GM03348 (cell line): Measurements from ENCODE around the gene CSTB.

Source experiments
- DNase-seq: peaks from one replicate; pipeline ENCODE4 v3.0.0; 2012; ENCODE audit warnings: low spot score

Gene CSTB

DNA sequence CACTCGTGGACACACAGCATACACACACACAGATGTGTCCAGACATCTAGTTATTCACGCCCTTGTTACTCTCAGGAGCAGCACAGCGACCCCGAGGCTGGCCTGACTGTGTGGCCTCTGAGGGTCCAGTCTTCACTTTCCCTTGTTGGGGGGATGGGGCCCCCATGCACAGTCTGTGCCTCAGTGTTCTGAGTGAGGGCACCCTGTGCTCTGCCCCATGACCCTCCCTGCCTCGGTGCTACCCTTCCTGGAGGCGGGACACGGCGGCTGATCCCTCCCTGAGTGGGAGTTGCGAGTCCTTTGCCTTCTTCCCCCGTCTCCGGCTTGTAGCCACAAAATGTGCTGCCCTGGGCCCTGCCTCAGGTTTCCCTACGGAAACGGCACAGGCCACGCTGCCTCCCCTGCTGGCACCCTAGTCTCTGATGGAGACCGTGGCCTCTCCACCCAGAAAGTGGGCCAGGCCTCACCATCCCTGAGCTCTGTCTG is 8.6 kb downstream of the CSTB start:
- no peak for DNase-seq

DNA sequence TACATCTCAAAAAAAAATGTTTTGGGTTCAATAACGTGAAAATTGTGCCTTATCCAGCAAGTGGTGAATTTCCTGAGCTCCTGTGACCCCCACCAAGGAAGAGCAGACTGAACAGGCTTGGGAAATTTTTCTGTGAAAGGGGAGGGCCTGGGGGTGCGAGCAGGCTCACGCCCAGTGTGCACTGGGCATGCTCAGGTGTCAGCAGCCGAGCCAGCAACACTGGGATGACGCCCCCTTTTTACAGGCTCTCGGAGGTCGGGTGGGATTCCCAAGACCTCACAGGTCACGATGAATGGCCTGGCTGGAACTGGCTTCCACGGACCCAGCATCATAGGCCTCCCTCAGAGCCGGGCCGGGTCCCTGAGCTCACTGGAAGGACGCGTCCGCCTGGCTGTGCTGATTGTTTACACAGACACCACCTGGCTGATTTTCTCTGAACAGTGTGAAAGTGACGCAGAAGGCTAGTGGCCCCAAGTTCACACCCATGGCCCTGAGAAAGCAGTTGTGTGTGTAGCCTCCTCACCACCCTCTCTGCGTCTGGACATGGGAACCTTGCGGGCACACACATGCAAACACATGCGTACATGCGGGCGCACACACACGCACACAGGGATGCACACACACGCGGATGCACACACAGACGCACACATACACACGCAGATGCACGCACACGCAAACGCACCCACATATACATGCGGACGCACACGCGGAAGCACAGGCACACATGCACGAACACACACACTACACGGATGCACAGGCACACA is 9.2 kb downstream of the CSTB start:
- no peak for DNase-seq

DNA sequence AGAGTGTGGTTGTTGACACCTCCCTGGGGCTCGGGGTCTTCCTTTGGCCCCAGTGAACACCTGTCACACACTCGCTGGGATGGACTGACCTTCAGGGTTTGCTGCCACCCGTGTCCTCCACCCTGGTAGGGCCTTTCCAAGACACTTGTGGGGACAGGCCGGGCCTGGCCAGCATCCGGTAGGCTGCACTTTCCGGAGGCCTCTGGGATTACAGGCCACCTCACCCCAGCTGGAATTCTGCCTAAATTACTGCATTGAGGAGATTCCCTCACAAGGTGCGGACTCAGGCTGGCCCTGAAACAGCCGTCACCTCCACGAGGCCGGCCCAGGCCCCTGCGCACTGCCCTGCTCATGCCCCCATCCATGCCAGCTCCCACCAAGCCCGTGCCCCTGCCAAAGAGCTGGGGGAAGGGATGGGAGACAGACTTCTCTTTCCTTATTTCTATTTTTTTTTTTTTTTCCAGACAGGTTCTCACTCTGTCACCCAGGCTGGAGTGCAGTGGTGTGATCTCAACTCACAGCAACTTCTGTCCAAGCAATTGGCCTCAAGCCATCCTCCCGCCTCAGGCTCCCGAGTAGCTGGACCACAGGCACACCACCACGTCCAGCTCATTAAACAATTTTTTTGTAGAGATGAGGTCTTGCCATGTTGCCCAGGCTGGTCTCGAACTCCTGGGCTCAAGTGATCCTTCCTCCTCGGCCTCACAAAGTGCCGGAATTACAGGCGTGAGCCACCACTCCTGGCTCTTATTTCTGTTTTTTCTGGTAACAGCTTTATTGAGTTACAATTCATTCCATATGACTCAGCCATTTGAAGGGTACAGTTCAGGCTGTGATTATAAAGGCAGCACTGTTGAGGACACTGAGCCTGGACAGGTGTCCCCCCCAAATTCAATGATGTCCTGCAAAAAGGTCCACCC is 11.3 kb downstream of the CSTB start:
- DNase-seq = no peak

DNA sequence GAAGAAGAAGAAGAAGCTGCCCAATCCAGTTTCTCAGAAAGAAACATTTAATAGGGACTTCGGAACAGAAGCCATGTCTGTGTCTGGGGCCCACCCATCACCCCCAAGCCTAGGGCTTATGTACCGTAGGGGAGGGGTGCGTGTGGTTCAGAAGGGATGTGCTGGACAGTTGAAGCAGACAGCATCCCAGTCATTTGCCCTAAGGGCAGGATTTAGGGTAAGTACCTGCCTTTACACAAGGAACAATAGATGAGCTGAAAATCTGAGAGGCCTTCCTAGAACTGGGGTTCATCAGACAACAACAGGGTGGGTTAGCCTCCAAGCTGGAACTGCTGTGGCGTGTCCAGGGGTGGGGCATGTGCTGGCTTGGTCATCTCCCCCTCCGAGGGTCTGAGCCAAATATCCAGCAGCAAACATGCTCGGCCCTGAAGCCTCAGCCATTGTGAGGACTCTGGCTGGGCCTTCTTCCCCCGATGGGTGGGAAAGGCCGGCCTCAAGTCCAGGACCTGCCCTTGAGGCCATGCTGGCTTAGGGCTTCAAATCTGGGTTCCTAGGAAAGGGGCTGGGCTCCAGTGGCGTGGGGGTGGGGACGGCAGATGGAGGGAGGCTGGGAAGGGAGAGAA is 12.1 kb downstream of the CSTB start:
- no peak for DNase-seq

DNA sequence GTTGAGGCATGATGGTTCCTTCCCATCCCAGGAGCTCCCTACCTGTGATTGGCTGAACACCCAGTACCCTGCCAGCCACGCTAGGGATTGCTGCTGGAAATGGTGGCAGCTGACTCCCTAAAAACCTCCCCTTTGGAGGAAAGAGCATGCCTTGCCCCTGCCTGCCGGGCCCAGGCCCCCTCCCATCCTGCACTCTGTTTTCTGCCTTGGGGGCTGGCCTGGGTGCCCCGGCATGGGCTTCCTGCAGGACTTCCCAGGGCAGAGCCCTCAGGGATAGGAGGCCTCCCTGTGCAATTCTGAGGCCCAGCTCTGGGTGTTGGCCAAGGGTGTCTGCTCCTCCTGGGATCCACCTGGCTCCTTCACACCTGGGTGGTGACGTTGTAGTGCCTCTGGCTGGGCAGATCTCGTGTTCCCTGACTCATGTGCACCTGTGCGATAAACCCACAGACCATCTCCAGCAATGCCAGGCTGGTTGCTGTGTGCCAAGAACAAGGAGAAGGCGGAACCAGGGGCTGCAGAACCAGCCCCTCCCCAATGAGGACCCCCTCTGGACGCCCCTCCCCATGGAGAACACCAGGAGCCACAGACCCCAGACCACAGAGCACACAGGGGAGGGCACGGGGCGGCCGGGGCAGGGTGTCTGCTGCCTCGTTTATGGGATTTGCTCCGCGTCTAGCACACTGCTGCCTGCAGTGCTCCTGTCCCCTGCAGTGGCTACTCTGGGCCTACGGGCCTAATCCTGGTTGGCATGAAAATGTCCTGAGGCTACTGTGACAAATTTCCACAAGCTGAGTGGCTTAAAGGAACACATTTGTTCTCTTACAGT is 13.6 kb downstream of the CSTB start:
- DNase-seq = no peak

DNA sequence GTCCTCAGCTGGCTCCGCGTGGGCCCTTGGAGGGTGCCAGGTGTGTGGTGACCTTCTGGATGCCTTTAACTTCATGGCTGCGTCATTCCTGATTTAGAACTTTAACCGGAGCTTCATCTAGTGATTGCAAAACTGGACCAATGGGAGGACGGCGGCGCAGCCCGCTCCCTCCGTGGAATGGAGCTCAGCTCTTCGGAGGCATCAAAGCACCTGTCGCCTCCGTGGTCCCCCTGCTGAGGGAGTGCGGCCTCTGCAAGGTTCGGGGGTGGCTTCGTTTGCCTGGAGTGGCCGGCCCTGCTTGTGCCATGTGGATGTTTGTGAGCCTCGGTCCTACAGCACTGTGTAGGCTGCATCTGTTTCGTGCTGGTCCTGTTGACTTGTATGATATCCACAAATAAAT is 14.2 kb downstream of the CSTB start:
- DNase-seq = no peak

DNA sequence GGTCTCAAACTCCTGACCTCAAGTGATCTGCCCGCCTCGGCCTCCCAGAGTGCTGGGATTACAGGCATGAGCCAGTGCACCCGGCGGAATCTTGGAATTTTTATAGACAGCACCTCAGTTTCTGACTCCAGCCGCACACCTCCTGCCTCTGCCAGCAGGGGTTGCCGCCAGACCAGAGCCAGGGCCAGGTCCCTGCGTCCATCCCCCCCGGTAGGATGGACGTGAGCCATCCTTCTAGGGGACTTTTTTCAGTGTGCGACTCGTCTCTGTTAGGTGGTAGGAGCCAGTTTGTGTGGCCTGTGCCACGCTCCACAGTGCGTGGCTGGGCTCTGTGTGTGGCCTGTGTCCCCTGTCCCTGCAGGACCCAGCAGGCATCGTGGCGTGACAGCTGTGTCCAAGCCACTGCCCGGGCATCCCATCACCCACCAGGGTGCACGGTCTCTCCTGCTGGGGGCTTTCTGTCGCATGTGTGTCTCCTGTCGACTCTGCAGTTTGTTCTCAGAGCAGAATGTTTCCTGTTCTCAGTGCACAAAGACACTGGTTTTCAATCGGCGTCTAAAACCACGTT is 15.6 kb downstream of the CSTB start:
- no peak for DNase-seq

DNA sequence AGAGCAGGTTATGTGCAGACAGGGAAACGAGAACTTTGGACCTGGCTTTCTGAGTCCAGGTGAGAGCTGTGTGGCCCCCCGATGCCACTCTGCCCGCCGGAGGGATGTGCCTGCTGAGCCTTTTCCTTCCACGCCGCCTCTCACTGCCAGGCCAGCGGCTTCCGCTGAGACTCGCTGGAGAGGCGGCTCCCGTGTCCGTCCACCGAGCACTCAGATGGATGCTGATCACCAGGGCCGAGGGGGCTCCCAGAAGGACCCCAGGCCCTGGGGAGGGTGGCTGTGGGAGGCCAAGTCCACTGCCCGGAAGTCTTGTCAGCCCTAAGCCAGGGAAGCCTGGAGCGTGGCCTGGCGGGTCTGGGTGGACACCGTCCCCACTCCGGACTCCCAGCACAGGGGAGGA is 16.5 kb downstream of the CSTB start:
- DNase-seq = no peak

DNA sequence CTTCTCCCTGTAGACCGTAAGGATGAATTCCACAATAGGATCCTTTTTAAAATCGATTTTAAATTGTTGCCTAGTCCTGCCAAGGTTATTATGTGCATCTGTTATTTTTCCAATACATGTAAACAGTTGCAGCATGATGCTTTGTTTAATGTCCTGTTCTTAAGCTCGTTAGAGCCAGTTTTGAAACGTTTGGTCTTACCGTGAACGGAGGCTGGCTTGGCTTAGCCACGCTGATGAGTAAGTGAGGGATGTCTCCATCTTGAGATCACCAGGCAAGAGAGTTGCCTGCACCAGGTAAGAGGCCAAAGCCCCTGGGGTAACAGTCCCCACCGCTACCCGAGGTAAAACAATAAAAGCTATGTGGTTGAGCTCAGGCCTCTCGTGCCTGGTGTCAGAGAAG is 17.3 kb downstream of the CSTB start:
- no peak for DNase-seq

DNA sequence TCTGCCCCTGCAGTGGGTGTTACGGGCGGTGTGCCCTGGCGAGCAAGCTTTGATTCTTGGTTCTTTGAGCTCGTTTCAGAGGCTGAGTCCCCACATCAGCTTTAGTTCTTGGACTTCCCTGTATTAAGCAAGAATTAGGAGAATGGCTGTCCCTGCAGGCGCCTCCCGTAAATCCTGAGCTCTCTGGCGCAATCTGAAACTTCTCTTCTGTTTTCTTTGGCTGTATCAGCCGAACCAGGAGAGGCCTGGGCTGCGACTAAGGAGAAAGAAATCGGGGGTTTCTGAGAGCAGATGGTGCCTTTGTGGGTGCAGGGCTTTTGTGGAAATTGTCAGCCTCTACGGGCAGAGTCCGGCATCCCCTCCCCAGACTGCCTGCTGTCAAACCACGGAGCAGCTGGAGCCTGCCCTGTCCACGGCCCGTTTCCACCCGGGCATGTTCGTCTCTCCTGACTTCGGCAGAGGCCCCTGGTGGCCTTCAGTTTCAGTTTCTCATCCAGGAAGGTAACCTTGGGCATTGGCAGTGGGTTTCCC is 17.9 kb downstream of the CSTB start:
- no peak for DNase-seq

DNA sequence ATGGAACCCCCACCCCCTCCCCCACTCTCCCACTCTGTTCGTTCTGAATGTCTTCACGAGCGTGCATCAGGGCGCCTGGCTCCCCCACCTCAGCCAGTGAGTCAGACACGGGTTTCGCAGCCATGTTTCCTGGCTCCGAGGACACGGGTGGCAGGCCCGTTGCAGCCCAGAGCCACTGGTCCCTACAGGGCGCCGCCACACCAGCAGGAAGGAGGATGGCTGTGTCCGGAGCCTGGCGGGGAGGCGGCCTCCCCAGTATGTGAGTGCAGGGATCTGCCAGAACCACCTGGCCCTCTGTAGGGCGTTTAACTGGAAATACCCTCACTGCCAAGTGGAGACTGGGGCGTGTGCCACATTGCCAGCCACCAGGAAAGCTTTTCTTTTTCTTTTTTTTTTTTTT is 18.5 kb downstream of the CSTB start:
- no peak for DNase-seq

DNA sequence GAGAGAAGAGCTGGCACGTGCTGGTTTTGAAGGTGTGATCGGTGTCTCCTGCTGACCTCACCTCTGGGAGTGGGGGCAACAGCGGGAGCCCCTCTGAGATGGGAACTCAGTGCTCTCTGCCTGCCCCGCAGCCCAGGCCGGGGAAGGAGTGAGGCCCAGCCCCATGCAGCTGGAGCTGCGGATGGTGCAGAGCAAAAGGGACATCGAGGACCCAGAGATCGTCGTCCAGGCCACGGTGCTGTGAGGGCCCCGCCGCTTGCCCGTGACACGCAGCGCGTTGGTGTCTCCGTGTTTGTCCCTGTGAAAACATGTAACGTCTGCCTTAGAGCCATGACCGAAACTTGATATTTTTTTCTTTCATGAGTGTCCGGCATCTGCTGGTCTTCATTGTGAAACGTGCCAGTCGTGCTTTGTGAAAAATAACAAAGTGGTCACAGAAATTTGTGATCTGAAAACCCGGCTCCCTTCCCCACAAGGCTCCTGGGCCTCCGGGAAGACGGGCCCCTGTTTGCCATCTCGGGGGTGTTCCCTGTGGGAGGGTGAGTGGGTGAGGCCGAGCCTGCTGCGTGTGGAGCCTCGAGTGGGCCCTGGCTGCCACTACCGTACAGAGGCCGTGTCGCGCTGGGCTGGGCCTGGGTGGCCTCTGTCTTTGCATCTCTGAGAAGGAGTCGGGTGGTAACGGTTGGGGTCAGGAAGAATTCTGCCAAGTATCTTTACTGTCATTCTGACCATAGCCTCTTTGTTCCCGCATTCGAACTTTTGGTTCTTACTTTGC is 20.1 kb downstream of the CSTB start:
- no peak for DNase-seq

DNA sequence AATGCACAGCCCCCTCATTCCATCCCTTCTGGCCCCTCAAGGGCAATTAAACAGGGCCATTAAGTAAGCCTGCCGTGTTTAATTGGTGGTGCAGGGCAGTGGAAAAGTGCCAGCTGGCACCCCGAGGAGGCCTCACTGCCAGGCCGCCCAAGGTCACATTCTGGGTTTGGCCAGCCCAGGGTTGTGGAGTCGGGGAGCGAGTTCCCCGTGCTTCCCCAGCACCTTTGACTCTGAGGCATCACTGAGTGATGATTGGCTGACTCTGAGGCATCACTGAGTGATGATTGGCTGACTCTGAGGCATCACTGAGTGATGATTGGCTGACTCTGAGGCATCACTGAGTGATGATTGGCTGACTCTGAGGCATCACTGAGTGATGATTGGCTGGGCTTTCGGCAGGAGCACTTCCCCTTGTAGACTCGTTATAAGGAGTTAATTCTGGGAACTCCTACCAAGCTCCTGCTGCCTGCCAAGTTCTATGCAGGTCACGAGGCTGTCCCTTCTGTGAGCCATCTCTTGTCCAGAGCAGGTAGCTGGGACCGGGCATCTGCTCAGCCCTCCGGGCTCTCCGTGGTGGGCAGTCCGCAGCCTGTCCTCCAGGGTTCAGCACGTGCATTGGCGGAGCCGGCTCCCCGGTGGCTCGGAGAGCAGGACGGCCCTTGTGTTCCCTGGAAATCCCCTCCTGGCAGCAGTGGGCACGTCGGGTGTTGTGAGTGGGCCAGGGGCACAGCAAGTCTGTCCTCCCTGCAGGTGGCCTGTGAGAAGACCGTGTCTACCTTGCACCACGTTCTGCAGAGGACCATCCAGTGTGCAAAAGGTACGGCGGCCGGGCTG is 20.9 kb downstream of the CSTB start:
- no peak for DNase-seq

DNA sequence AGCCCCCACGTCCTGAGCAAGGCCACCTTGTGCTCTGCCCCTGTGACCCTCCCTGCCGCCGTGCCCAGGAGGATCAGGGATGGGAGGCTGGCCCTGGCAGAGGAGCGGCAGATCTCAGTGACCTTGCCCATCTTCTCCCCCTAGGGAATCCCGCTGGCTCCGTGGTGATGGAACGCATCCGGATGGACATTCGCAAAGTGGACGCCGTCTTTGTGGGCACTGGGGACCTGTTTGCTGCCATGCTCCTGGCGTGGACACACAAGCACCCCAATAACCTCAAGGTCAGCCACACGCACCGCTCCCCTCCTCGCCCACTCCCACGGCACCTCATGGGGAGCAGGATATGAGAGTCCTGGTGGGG is 22.7 kb downstream of the CSTB start:
- no peak for DNase-seq

DNA sequence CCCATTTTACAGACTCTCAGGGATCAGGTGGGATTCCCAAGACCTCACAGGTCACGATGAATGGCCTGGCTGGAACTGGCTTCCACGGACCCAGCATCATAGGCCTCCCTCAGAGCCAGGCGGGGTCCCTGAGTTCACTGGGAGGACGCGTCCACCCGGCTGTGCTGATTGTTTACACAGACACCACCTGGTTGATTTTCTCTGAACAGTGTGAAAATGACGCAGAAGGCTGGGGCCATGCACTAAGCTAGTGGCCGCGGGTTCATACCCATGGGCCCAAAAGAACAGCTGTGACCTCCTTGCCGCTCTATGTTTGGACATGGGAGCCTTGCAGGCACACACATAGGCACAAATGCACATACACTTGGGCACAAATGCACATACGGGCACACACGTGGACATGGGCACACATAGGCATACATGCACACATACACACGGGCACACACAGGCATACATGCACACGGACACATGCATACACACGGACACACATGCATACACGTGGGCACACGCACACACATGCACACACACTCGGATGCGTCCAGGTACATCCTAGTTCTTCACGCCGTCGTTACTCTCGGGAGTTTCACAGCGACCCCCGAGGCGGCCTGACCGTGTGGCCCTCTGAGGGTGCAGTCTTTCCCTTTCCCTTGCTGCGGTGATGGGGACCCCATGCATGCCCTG is 23.2 kb downstream of the CSTB start:
- no peak for DNase-seq

DNA sequence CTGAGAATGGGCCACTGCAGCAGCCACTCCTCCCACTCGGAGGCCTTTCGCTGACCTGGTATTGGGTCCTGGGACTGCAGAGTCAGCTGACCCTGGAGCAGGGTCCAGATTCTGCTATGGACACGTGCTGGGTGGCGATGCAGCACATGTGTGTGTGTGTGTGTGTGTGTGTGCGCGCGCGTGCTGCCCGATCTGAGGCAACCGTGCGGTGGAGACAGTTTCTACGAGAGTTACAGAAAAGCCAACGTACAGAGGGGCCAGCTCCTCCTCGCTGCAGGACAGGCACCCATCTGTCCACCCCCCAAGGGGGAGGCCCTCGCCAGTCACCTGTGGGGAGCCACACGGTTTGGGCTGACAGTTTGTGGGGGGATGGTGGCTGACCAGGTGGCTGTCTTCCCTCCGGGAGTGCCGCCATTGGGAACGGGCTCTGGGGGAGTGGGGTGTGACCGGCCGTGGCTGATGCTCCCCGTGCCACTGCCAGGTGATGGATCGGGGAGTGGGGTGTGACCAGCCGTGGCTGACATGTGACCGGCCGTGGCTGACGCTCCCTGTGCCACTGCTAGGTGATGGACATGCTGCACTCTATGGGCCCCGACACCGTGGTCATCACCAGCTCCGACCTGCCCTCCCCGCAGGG is 24.0 kb downstream of the CSTB start:
- no peak for DNase-seq

DNA sequence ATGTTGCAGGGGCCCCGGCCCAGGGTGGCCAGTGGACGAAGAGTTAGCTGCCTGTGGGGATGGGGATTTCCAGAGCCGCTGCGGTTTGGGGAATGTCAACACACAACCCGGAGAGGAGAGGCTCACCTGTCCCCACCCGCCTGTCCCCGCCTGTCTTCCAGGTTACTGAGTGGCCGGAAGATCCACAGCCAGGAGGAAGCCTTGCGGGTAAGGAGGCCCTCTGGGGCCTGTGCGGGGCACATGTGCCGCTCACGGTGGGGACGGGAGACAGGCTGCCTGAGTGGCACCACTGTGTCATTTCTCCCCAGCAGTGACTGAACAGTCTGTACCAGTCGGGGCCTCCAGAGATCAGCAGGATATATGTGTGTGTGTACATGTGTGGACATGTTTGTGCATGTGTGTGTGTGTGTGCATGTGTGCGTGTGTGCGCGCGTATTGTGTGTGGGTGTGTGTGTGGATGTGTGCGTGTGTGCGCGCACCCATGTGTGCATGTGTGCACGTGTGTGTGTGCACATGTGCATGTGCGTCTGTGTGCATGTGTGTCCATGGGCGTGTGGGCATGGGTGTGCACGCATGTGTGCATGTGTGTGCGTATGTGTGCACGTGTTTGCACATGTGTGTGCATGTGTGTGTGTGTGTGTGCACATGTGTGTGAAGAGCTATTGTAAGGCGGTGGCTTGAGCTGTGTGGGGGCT is 25.6 kb downstream of the CSTB start:
- DNase-seq = no peak
